PC-9 (cell line): ENCODE data around the gene ARL10. TPM values are rescaled to one million over a fixed set of nuclear protein-coding genes. Genes with fewer than 3 reads are reported as not detected.

ENCODE experiments used
- BruUV-seq: library from RNA; stranded (reverse); fragments of 400-500 nt; replicated peaks from 2 replicates; lab custom pipeline; 2021; lab: Mats Ljungman, UMichigan
- CTCF ChIA-PET: fragments of 300-600 bp; sonication (Branson Sonifier 250); formaldehyde crosslinking; loops from one replicate; lab custom pipeline; 2022; ENCODE audit warnings: antibody characterized with exemption; lab: Charles Lee
- POLR2A ChIA-PET: fragments of 300-600 bp; sonication (Branson Sonifier 250); formaldehyde crosslinking; loops from one replicate; lab custom pipeline; 2022; ENCODE audit warnings: antibody characterized with exemption; ENCODE audit not compliant: unreplicated experiment; lab: Charles Lee
- DNase-seq, 2 experiments: peaks; one replicate each; pipeline versions ENCODE4 v3.0.0 to v3.0.0-alpha.2; 2015 to 2022; ENCODE audit warnings: mixed read lengths in 1 of 2
- H2AFZ ChIP-seq: fragments of 200-600 bp; sonication (generic); 2 replicates; pipeline ENCODE4 v1.8.1; 2017; ENCODE audit warnings: antibody characterized with exemption
- H3F3A ChIP-seq: fragments of 200-600 bp; sonication (generic); 2 replicates; pipeline ENCODE4 v1.8.1; 2017; ENCODE audit warnings: antibody characterized with exemption, mild to moderate bottlenecking, low read depth; ENCODE audit not compliant: insufficient read depth
- H3K27ac ChIP-seq: fragments of 200-600 bp; sonication (generic); 2 replicates; pipeline ENCODE4 v1.6.1; 2016; ENCODE audit warnings: mixed run types
- H3K27me3 ChIP-seq: fragments of 200-600 bp; sonication (generic); 2 replicates; pipeline ENCODE4 v1.6.1; 2016; ENCODE audit warnings: low read depth, mixed run types; ENCODE audit not compliant: insufficient read depth
- H3K36me3 ChIP-seq: fragments of 200-600 bp; sonication (generic); 2 replicates; pipeline ENCODE4 v1.6.1; 2016; ENCODE audit warnings: low read depth, mixed run types
- H3K4me1 ChIP-seq: fragments of 200-600 bp; sonication (generic); replicated peaks from 2 replicates; pipeline ENCODE4 v1.6.1; 2016; ENCODE audit warnings: mixed run types; ENCODE audit not compliant: insufficient read depth
- H3K4me2 ChIP-seq: fragments of 200-600 bp; sonication (generic); 2 replicates; pipeline ENCODE4 v1.6.1; 2017; ENCODE audit warnings: mixed run types
- H3K4me3 ChIP-seq: fragments of 200-600 bp; sonication (generic); 2 replicates; pipeline ENCODE4 v1.6.1; 2016; ENCODE audit warnings: mixed run types
- H3K79me2 ChIP-seq: fragments of 200-600 bp; sonication (generic); 2 replicates; pipeline ENCODE4 v1.6.1; 2017; ENCODE audit warnings: low read depth, mixed run types
- H3K9me2 ChIP-seq: fragments of 200-600 bp; sonication (generic); 2 replicates; pipeline ENCODE4 v1.8.1; 2017; ENCODE audit warnings: mild to moderate bottlenecking; ENCODE audit not compliant: insufficient read depth
- H3K9me3 ChIP-seq: fragments of 200-600 bp; sonication (generic); 2 replicates; pipeline ENCODE4 v1.8.1; 2016; ENCODE audit warnings: low read depth; ENCODE audit not compliant: insufficient read depth
- H4K20me1 ChIP-seq: fragments of 200-600 bp; sonication (generic); 2 replicates; pipeline ENCODE4 v1.8.1; 2017; ENCODE audit not compliant: insufficient read depth
- CTCF ChIP-seq: fragments of 200-600 bp; sonication (generic); conservative IDR thresholded peaks from 2 replicates; pipeline ENCODE4 v1.6.1; 2017; ENCODE audit warnings: mixed run types, antibody characterized with exemption, mild to moderate bottlenecking, moderate library complexity
- EZH2 ChIP-seq: fragments of 200-600 bp; sonication (generic); IDR thresholded peaks from 2 replicates; pipeline ENCODE4 v1.8.0; 2017; ENCODE audit warnings: antibody characterized with exemption, low read depth
- intact Hi-C: fragments of 100-400 bp; cut with micrococcal nuclease; formaldehyde crosslinking; loops from one replicate; pipeline ENCODE4 v1.10.0; 2022; ENCODE audit not compliant: unreplicated experiment
- total RNA-seq: library from RNA; stranded (reverse); gene quantifications from 2 replicates; pipeline ENCODE4 v1.2.3, GENCODE V29; 2021

Gene ARL10
- total RNA-seq, 1 experiment from 2014 or later = 0.85 TPM

- intact Hi-C loops = loop anchor here (10.0 kb wide), 2 partner anchors 261 to 441 kb away; partner anchors contain the start of gene TSPAN17
- no TSS peak for BruUV-seq
These were observed 18.1 kb downstream of the ARL10 start for GRCh38 chr5:176383248-176383905.

GRCh38 chr5:176383961-176384360 is 18.7 kb downstream of the ARL10 start:
- H3K4me3 ChIP-seq = no peak overlapping the region
- no peak for DNase-seq
- ChIA-PET POLR2A (no interaction called here), CTCF (no interaction called here)
- H3K9me3 ChIP-seq = no peaks in the 10 kb centered on the region
- H3F3A ChIP-seq = peaks cover 7% of the 10 kb centered on the region
- intact Hi-C loops = loop anchor here (10.0 kb wide), 2 partner anchors 261 to 441 kb away; partner anchors contain the start of gene TSPAN17
- H3K27ac ChIP-seq = no peak overlapping the region
- no TSS peak for BruUV-seq
- H4K20me1 ChIP-seq = peaks cover 19% of the 10 kb centered on the region
- TF ChIP-seq EZH2 = no peak
- TF ChIP-seq CTCF = no peak
- peaks cover 31% of the 10 kb centered on the region for H3K79me2 ChIP-seq
- H3K36me3 ChIP-seq = peaks cover 46% of the 10 kb centered on the region
- peaks cover 15% of the 10 kb centered on the region for H3K4me1 ChIP-seq
- H3K9me2 ChIP-seq = no peaks in the 10 kb centered on the region
- no peak overlapping the region for H2AFZ ChIP-seq
- no peaks in the 10 kb centered on the region for H3K27me3 ChIP-seq
- H3K4me2 ChIP-seq = no peak overlapping the region

More at GRCh38 chr5:176383248-176383905, 18.1 kb downstream of the ARL10 start:
- Histone ChIP-seq H3F3A (peaks cover 7% of the 10 kb centered on the region), H3K4me3 (no peak overlapping the region), H3K79me2 (peaks cover 31% of the 10 kb centered on the region), H2AFZ (no peak overlapping the region), H3K36me3 (peaks cover 46% of the 10 kb centered on the region), H3K4me2 (no peak overlapping the region), H3K27ac (no peak overlapping the region), H4K20me1 (peaks cover 19% of the 10 kb centered on the region), H3K4me1 (peaks cover 15% of the 10 kb centered on the region), H3K9me2 (no peaks in the 10 kb centered on the region), H3K9me3 (no peaks in the 10 kb centered on the region), H3K27me3 (no peaks in the 10 kb centered on the region)
- no peak for DNase-seq
- ChIA-PET CTCF (no interaction called here), POLR2A (no interaction called here)
- TF ChIP-seq EZH2 = no peak
- TF ChIP-seq CTCF = no peak

- ChIA-PET POLR2A (no interaction called here), CTCF (no interaction called here)
- H3K4me3 ChIP-seq = no peak overlapping the region
- BruUV-seq = no TSS peak
- peaks cover 15% of the 10 kb centered on the region for H3K4me1 ChIP-seq
- H3K27me3 ChIP-seq = no peaks in the 10 kb centered on the region
- no peak overlapping the region for H3K4me2 ChIP-seq
- H3K9me2 ChIP-seq = no peaks in the 10 kb centered on the region
- intact Hi-C loops = loop anchor here (10.0 kb wide), 2 partner anchors 260 to 440 kb away; partner anchors contain the start of gene TSPAN17
- peaks cover 32% of the 10 kb centered on the region for H3K79me2 ChIP-seq
- H3K36me3 ChIP-seq = peaks cover 46% of the 10 kb centered on the region
- TF ChIP-seq CTCF = no peak
- TF ChIP-seq EZH2 = no peak
- peaks cover 10% of the 10 kb centered on the region for H3F3A ChIP-seq
- no peaks in the 10 kb centered on the region for H3K9me3 ChIP-seq
- DNase-seq = no peak
- no peak overlapping the region for H2AFZ ChIP-seq
- peaks cover 19% of the 10 kb centered on the region for H4K20me1 ChIP-seq
- H3K27ac ChIP-seq = no peak overlapping the region
These were observed 19.2 kb downstream of the ARL10 start for GRCh38 chr5:176384366-176384930.
